Activated T-helper 1 cell treated with Interleukin-2 at 50 U/mL for 16 hours (primary cell): ENCODE measurements around the gene GNB2.
A peak's percentile ranks its signal among the peaks of the same experiment; 100 is the strongest.

Experiments used
- DNase-seq: peaks from one replicate; pipeline ENCODE4 v3.0.0-alpha.2; 2020; ENCODE audit warnings: low read depth

The GNB2 gene

DNA sequence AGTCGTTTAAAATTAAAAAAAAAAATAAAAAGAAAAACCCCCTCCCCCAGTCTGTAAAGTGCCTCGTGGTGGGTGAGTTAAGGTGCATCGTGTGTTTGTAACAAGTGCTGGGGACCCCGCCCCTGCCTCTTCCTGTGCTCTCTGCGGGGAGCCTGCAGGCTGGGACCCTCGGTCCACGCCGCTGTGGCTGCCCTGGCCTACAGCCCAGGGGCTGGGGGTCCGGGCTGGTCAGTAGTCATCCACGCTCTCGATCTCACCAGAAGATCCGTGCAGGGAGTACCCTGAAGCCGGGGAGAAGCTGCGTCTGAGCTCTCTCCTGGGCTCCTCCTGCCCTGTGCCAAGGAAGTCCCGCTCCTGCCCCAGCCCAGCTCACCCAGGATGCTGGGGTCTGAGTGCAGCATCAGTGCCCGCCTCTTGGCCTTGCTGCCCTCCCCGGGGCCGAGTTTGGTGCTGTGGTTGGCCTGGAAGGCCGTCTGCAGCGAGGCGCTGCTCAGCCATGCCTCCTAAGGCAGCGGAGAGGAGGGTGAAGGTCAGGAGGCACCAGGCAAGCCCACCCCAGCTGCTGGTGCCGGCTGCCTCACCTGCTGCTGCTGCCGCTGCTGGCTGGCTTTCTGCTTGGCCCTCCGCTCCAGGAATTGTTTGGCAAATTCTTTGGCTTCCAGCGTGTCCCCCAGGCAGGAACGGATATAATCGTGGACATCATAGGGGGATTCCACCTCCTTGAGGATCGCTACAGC, 8.1 kb downstream of the GNB2 start:
- no peak for DNase-seq

DNA sequence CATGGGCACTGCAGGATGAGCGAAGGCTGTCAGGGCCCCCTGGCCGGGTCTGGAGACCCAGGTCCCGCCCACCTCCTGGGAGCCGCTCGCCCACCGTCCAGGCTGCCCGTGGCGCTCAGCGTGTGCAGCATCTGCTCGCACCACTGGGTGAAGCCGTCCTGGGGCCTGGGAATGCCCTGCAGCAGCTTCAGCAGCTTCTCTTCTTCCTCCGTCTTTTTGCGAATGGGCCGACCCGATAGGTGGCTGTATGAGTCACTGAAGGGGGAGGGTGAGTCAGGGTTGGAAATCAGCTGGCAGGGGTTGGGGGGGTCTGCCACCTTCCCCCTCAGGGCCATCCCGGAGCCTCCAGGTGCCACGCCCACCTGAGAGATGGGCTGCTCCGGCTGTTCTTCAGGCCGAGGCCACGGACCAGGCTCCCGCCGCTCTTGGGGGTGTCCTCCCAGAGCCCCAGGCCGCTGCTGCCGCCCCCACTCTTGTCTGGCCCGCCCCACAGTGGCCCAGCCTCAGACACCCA, 8.7 kb downstream of the GNB2 start:
- DNase-seq: no peak

DNA sequence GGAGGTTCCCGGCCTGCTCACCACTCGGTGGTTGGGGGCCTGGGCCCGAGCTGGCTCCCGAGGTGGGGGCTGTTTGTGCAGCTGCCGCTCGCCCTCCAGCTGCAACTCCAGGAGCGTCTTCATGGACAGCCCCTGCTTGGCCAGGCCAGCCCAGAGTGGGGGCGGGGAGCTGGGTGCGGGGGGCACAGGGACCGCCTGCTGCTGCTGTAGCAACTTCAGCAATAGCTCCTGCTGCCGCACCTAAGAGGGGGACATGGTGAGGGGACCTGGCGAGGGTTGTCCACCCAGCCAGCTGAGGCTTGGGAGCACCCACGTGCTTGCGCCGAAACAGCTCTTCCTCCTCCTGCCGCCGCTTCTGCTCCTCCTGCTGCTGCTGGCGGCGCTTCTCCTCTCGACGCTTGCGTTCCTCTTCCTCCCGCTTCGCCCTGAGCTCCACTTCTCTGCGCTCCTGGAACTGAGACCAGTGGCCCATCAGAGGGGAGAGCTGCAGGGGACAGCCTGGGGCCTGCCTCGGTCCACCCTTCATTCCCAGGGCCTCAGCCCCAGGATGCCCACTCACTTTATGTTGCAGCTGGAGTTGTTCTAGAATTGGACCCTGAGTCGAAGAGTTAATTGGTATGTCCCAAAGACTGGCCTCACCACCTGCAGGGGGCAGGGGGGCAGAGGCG, 9.6 kb downstream of the GNB2 start:
- DNase-seq: no peak

DNA sequence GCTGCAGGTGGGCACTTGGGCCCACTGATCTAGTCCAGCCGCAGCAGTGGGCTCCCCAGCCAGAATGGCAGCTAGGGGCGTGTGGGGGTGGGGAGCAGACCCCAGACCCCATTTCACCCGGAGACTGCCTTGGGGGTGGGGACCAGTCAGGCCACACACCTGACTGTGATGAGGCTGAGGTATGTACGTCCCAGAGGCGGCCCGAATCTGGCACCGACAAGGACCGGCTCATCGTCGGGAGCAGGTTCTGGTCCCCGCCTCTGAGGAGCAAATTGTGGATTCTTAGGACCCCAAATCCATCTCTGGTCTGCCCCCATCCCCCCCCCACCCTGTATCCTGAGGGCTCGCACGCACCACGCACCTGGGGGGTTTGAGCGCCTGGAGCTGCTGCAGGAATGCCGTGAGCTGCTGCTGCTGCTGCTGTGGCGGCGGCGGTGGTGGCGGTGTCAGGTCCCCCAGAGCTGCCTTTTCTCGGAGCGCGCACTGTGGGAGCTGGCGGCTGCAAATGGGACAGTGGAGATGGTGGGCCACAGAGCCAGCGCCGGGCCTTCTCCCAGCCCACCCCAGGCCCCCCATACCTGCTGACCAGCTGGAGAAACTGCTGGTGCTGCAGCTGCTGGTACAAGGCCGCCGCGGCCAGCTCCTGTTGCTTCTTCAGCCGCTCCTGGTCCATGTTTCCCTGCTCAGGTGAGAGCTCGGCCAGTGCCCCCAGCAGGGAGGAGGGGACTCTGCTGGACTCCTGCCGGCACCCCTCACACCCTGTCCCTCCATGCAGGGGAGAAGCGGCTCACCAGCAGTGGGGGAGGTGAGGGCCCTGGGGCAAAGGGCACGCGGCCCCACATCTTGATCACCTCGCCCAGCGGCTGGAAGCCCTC, 10.4 kb downstream of the GNB2 start:
- DNase-seq: no peak

DNA sequence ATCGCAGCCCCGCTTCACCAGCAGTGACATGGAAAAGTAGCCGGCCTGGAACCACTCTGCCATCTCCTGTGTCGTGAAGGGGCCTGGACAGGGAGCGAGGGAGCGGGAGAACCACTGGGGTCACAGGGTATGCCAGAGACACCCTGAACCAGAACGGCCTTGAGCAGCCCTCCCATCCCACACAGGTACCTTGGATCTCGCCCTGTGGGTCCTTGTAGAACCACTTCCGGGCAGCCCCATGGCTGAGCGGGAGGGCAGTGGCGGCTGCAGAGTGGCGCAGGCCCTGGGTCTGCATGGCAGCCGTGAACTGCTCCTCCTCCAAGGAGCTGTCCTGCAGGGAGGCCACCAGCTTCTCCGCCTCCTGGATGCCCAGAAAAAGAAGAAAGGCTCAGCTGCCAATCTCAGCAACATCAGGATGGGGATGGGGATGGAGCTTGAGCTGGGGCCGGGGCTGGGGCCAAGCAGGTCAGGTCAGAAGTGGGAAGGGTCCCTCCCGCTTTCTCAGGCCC, 11.0 kb downstream of the GNB2 start:
- DNase-seq: no peak

DNA sequence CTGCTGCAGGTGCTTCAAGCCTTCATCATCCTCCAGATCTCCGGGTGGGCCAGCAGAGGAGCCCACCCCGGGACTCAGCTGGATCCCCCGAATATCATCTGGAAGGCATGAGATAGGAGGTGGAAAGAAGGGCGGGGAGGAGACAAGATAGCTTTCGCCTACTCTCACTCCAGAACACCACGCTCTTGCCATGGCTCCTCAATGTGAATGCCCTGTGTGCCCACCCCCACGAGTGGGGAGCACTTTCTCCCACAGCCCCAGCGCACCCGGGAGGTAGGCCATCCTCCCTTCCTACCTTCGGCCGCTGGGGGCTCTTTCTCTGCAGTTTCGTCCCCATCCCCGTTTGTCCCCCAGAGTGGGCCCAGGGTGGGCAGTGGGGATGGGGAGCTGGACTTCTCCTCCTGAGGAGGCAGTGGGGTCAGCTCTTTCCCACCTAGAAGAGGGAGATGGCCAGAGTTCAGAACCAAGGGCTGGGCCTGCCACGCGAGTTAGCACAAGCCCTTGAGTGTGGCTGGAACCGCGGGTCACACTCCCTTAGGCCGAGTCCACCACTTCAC, 11.6 kb downstream of the GNB2 start:
- DNase-seq: no peak

DNA sequence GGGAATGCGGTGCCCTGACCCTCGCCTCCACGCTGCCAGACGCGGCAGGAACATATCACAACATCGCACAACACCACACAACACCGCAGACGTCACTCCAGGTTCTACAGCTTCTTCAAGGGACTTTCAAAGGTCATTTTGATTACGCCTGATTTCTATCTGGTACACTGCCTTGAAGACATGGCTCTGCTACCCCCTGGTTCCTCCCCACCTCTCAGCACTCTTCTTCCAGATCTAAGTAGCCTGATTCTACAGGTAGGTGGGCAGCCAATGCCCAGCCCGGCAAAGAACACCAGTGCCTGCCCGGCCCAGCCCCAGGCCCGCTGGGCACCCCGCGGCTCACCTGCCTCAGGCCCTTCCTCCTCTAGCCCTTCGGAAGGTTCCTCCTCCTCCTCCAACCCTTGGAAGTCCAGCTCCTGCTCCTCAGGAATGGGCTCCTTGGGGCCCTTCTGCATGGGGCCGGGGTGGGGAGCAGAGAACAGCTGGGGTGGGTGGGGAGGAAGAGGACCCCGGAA, 12.1 kb downstream of the GNB2 start:
- DNase-seq: no peak

DNA sequence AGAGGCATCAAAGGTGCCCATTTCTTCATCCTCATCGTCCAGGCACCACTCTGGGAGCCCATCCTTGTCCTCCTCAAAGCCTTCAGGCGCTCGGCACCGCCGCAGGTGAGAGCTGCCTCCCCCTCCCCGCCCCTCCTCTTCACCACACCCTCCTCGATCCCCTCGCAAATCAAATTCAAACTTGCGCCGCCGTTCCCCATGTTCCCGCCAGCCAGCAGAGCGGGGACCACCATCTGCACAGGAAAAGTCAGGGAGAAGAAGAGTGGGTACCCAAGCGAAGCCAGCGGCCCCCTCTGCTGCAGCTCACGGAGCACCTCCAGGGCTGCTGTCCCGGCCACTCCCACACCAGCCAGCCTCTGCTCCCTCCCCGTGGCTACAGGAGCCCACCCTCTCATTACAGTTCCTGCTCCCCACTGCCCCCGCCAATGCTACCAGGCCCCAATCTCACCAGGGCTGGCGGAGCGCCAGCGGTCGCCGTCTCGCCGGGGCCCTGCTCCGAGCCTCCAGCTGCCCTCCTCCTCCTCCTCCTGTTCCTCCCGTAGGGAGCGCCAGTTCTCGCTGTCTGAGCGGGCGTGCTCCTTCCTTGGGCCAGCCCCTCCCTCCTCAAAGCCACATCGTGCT, 12.8 kb downstream of the GNB2 start:
- DNase-seq: no peak

DNA sequence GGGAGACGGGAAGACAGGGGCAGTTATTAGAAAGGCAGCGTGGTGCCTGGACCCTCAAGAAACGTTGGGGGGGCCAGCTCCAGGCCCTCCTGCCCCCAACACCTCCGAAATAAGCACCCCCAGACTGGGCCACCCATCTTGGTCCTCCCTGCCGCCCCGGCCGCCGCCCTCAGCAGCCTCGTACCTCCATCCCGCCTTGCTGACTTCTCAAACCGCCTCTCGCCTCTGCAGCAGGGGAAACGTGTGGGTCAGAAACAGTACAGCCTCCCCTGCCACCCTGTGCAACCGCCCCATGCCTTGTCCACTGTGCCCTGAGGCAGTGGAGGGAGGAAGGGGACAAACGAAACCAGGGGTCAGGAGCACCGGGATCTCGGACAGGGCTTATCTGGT, 13.3 kb downstream of the GNB2 start:
- DNase-seq: no peak

DNA sequence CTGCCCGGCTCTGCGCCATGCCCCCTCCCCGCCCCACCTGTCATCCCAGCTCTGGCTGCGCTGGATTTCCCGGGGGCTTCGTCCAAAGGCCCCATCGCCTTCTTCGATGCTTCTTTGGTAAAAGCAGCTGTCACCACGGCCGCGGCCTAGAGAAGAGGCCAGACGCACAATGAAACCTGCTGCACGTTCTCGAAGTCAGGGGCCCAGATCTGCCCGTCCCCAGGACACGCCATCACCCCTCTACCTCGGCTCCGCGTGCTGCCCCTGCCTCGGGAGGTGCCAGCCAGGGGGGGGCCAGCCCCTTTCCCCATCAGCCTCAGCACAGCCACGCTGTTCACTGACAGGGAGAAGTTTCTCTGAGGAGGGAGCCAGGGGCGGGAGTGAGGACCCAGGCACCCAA, 13.7 kb downstream of the GNB2 start:
- DNase-seq: no peak

DNA sequence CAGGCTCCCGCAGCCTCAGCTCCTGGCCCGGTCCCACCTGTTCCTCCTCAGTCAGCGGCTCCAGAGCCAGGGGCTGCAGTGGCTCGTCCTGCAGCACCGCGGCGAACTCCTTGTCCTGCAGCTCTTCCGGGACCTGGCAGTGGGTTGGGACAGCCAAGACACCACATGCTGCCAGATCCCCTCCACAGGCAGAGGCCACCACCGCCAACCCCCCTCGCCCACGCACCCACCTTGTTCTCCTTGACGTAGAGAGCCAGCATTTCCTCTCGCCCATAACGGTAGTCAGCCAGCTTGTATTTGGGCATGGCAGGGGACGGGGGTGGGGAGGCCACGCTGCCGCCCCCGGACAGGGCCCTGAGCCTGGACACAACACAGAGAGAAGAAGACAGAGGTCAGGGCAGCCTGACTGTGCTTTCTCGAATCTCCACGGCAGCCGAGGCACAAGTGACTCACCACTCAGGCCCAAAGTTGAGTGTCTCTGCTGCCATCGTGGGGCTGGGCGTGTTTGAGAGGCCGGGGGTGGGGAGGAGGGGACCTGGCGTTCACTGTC, 14.3 kb downstream of the GNB2 start:
- no peak for DNase-seq

DNA sequence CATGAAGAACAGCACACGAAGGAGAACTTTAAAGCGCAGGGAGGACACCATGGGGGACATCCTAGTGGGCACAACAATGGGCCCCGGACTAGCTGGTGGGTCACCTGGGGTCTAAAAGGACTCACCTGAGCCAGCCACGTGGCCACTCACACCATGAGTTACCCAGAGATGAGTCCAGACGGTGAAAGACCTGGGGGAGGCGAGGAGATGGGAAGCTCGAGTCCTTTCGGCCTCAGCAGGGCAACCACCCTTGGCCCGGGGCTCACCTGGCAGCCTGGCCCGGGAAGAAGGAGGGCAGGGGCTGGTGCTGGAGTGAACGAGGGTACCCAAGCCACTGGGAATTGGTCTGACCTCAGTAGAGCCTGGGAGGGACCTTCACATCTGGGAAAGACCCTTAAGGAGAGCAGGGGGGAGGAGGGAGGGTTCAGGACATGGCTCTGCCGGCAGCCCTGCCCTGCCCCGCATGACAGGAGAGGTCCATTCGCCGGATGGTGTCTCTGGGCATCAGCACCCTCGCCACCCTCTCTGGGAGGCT, 14.9 kb downstream of the GNB2 start:
- no peak for DNase-seq

DNA sequence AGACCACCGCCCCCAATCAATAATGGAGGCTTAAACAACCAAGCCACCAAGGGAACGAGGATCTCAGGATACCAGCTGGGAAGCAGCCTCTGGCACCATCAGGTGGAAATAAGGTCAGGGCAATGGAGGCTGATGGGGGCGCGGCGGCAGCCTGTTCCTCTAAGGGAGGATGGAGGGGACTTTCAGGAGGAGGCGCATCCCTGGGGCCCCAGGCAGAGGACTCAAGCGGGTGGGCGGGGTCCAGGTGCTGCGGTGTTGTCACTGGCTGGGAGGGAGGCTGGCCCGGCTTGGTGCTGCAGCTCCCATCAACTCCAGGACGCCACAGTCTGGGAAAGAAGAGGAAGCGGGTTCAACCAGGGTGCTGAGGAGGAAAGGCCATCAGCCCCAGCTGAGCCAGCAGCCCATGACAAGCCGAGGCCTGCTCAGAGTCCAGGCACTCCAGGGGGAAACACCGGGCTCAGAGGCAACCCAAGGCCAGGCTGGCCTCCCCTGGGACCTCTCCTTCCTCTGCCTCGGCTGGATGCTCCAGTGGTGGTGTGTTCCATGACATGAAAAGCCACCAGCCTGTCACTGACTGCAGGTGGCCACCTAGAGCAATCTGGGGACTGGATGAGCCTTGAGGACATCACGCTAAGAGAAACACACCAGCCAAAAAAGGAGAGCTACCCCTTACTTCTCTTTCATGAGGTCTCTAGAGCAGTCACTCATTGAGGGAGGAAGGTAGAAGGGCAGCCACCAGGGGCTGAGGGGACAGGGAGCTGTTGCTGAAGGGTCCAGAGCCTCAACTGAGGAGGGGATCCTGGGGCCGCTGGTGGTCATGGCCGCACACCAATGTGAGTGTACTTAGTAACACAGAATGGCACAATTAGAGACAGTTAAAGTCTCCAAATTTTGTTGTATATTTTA, 15.9 kb downstream of the GNB2 start:
- DNase-seq: no peak

DNA sequence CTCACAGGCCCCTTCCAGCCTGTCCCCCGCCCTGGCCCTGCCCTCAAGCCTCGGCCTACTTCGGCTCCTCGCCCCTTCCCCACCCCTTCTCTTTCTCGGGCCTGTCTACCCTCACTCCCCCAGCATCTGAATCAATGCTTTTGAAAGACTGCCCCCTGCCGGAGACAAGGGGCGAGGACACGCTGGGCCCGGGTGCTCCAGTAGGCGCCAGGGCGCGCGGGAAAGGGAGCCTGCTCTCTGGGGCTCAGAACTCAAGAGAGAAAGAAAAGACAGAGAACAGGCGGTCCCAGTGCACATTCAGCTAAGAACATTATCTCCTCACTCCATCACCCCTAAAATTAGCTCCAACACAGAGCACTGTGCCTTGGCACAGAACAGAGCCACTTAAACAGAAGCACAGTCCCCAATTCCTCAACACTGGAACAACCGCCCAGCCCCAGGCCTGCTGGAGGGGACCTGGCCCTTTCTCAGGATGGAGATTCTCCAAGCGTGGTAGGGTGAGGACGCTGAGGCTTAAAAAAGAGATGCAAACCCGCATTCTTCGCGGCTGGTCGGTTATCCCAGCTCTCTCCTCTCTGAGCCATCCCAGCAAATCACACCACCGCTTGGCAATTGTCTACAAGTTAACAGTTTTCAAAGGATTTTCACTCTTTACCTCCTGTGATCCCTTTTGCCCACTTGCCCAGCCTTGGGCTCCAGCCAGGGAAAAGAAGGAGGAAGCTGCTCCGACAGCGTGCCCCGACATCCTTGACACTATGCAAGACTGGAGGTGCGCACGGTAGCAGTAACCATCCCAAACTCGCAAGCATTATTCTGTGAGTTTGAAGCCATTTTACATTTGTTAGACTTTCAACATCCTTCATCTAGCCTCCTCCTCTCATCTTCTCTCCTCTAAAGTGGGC, 18.4 kb downstream of the GNB2 start:
- peak; percentile 61 for DNase-seq

DNA sequence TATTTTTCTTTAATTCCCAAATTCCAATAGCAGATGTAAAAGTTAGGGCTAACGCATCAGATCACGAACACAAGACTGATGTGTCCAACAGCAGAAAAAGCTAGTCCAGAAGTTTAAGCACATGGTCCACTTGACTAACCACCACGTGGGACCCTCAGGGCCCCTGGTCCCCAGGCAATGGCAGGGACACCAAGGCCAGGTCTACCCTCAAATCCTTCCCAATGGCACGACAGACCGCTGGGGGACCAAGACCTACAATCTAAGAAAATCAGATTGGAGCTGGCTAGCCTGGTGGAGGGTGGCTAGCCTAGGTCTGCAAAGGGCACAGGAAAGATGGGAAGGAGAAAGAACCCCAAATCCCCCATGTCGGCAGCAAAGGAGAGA, 19.0 kb downstream of the GNB2 start:
- no peak for DNase-seq

DNA sequence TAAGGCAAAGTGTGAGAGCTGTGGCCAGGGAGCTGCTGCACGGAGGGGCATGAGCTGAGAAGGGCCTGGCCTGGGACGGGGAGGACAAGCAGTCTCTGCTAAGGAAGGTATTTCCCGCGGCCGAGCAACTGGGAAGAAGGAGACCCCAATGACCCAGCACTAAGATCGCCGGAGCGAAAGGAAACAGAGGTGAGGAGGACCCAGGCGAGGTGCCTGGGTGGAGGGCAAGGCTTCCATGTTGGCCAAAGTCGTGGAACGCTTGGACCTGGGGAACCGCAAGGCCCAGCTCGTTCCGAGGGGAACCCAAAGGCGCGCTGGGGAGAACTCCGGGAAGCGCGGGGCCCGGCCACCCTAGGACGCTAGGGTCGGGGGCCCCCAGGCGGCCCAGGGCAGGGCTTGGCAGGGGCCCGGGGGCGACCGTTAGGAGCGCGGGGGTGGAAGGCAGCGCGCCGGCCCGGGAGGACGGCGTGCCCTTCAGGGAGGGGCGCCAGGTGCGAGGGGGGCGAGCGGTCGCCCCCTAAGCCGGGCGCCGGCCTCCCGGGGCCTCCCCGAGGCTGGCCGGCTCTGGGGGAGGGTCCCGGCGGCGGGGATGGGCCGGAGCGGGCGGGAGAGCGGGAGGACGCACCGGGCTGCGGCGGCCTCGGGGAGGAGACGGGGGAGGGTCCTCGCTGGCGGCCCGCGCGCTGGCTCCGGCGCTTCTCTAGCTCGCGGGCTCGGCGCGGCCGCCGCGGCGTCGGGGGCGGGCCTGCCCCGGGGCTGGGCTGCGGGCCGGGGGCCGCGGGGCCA, 20.0 kb downstream of the GNB2 start:
- DNase-seq: no peak

DNA sequence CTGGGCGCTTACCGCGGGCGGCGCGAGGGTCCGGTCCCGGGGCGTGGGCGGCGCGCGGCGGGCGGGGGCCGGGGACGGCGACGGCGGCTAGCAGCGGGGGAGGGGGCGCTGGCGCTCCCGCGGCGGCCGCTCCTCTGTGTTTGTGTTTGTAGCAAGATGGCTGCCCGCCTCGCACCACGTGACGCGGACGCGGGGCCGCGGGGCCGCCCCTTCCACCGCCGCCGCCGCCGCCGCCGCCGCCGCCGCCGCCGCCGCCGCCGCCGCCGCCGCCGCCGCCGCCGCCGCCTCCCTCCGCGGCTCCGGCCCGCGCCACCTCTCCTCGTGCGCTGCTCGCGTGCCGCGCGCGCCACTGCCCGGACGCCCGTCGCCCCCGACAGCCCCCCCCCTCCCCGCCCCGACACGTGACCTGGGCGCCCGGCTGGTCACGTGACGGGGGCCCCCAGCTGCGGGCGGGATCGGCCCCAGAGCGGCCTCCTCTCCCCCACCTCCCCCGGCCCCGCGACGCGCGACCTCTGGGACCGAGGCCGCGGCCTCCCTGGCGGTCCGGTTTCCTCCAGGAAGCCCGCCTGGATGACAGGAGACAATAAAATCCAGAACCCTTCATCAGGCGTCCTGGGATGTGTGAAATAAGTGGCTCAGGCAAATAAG, 20.7 kb downstream of the GNB2 start, which contains the start of gene GIGYF1:
TSS of gene GIGYF1 (minus strand) at position 153 of the 648 bp plus-strand sequence. CDS start 6,012 bp downstream, outside the sequence.
- peak; percentile 60 for DNase-seq
